Left lung (tissue), 10 donors: ENCODE data around the gene PLD1. TPM values are rescaled to one million over a fixed set of nuclear protein-coding genes. Genes with fewer than 3 reads are reported as not detected.

Experiments
- ATAC-seq: fragments of 200-7000 bp; cut with Tn5 transposase; one replicate; pipeline ENCODE4 v1.9.1; 2020; ENCODE audit warnings: moderate library complexity
- DNase-seq, 4 donors: peaks; one replicate each; pipeline ENCODE4 v3.0.0-alpha.2; 2013 to 2020
- H3K27ac ChIP-seq, 2 donors: fragments of 200-600 bp; sonication (generic) in 1 of 2; one replicate each; pipeline versions ENCODE4 v1.5.0 to v1.8.0; 2020 to 2021
- H3K27me3 ChIP-seq, 2 donors: fragments of 200-600 bp; sonication (generic) in 1 of 2; one replicate each; pipeline versions ENCODE4 v1.5.0 to v1.8.0; 2020 to 2021
- H3K36me3 ChIP-seq, 2 donors: fragments of 200-600 bp; sonication (generic) in 1 of 2; one replicate each; pipeline versions ENCODE4 v1.5.0 to v1.8.0; 2020 to 2021
- H3K4me1 ChIP-seq, 2 donors: fragments of 200-600 bp; one replicate each; pipeline ENCODE4 v1.8.0; 2021
- H3K4me3 ChIP-seq, 2 donors: fragments of 200-600 bp; sonication (generic) in 1 of 2; one replicate each; pipeline versions ENCODE4 v1.5.0 to v1.8.0; 2020 to 2021; ENCODE audit warnings: mild to moderate bottlenecking in 1 of 2
- H3K9me3 ChIP-seq, 2 donors: fragments of 200-600 bp; sonication (generic) in 1 of 2; one replicate each; pipeline versions ENCODE4 v1.5.0 to v1.8.0; 2020 to 2021
- CTCF ChIP-seq, 2 donors: fragments of 200-600 bp; sonication (generic) in 1 of 2; IDR thresholded peaks; one replicate each; pipeline versions ENCODE4 v1.5.0 to v1.8.0; 2021; ENCODE audit warnings: antibody characterized with exemption in 2 of 2
- intact Hi-C, 2 donors: fragments of 100-400 bp; cut with DNase I; formaldehyde crosslinking; loops; one replicate each; pipeline versions ENCODE4 v1.11.2 to v1.14.2; 2022
- polyA plus RNA-seq, 6 donors: library from polyadenylated mRNA; unstranded; fragments of 120-200 nt; gene quantifications; one replicate each; pipeline ENCODE4 v1.2.1, GENCODE V29; 2013; ENCODE audit not compliant: insufficient read length in 6 of 6
- total RNA-seq, 2 donors: library from RNA; stranded (reverse); fragmentation: NEBNext Ultra II Directional; extraction: Animal tissue kit (Norgen Biotek cat#: 25700); gene quantifications; one replicate each; pipeline ENCODE4 v1.2.1, GENCODE V29; 2021
- donor health status: DM: no; HTN: yes; CAD: no.
- donor health status: DM: no; HTN: no; CAD: no.

The PLD1 gene
- total and polyA plus RNA-seq, 8 donors: 2.9 to 18.7 (median 5.8) TPM

GRCh38 chr3:171837698-171838097, 27.4 kb upstream of the PLD1 start:
- no peak overlapping the region for H3K4me3 ChIP-seq
- H3K9me3 ChIP-seq: no peaks in the 10 kb centered on the region
- DNase-seq (no peak), ATAC-seq (no peak)
- no peak overlapping the region for H3K27ac ChIP-seq
- no peaks in the 10 kb centered on the region for H3K36me3 ChIP-seq
- H3K27me3 ChIP-seq: no peaks in the 10 kb centered on the region
- intact Hi-C loops: no loop called here
- peaks cover 15 to 37% of the 10 kb centered on the region in 2 donors for H3K4me1 ChIP-seq
- TF ChIP-seq CTCF (IDR thresholded peaks at IDR 0.05): no peak

- Histone ChIP-seq H3K9me3 (no peaks in the 10 kb centered on the region), H3K36me3 (no peaks in the 10 kb centered on the region), H3K27ac (no peak overlapping the region), H3K4me3 (no peak overlapping the region), H3K27me3 (no peaks in the 10 kb centered on the region), H3K4me1 (peaks cover 15 to 37% of the 10 kb centered on the region in 2 donors)
- intact Hi-C loops: no loop called here
- no peak for ATAC-seq
- TF ChIP-seq CTCF (IDR thresholded peaks at IDR 0.05): no peak
- DNase-seq: no peak
These were observed 26.6 kb upstream of the PLD1 start for GRCh38 chr3:171836855-171837254.

- Histone ChIP-seq H3K4me1 (peaks cover 15 to 38% of the 10 kb centered on the region in 2 donors), H3K27me3 (no peaks in the 10 kb centered on the region), H3K36me3 (no peaks in the 10 kb centered on the region), H3K9me3 (no peaks in the 10 kb centered on the region), H3K4me3 (no peak overlapping the region), H3K27ac (peak overlapping the region in 1 of 2 donors; percentile 55)
- TF ChIP-seq CTCF (IDR thresholded peaks at IDR 0.05): no peak
- ATAC-seq (no peak), DNase-seq (no peak)
- intact Hi-C loops: no loop called here
These were observed 25.3 kb upstream of the PLD1 start for GRCh38 chr3:171835613-171836012.

- H3K9me3 ChIP-seq: no peaks in the 10 kb centered on the region
- ATAC-seq: peak; percentile 48
- H3K36me3 ChIP-seq: no peaks in the 10 kb centered on the region
- intact Hi-C loops: no loop called here
- H3K27me3 ChIP-seq: no peaks in the 10 kb centered on the region
- no peak for DNase-seq
- peaks cover 15 to 43% of the 10 kb centered on the region in 2 donors for H3K4me1 ChIP-seq
- peak overlapping the region in 1 of 2 donors; percentile 55 for H3K27ac ChIP-seq
- no peak for TF ChIP-seq CTCF (IDR thresholded peaks at IDR 0.05)
- H3K4me3 ChIP-seq: no peak overlapping the region
These were observed 24.8 kb upstream of the PLD1 start for GRCh38 chr3:171835116-171835515.

GRCh38 chr3:171834461-171834801, 24.1 kb upstream of the PLD1 start:
- no peaks in the 10 kb centered on the region for H3K27me3 ChIP-seq
- H3K9me3 ChIP-seq: no peaks in the 10 kb centered on the region
- peaks cover 15 to 50% of the 10 kb centered on the region in 2 donors for H3K4me1 ChIP-seq
- peak overlapping the region in 1 of 2 donors; percentile 55 for H3K27ac ChIP-seq
- H3K36me3 ChIP-seq: no peaks in the 10 kb centered on the region
- ATAC-seq (no peak), DNase-seq (no peak)
- TF ChIP-seq CTCF (IDR thresholded peaks at IDR 0.05): no peak
- no peak overlapping the region for H3K4me3 ChIP-seq
- intact Hi-C loops: no loop called here
